Astrocyte (in vitro differentiated cells and primary cell): Measurements from ENCODE around the gene EXOSC9.

Experiments
- CTCF ChIP-seq: IDR thresholded peaks from 2 replicates; pipeline ENCODE4 v1.5.1; 2011; ENCODE audit warnings: low read depth, mild to moderate bottlenecking, inconsistent platforms, low read length, moderate library complexity; ENCODE audit not compliant: insufficient read depth
- EZH2 ChIP-seq: IDR thresholded peaks from 2 replicates; pipeline ENCODE4 v1.6.1; 2012; ENCODE audit warnings: mild to moderate bottlenecking, low read length, inconsistent platforms; ENCODE audit not compliant: insufficient read depth

- TF ChIP-seq CTCF (no peak), EZH2 (no peak)
These were observed 15.9 kb downstream of the EXOSC9 start for GRCh38 chr4:121817006-121817405.
